Endothelial cell of hepatic sinusoid (primary cell): ENCODE results near the gene OR9I1.

ENCODE experiments used
- in situ Hi-C: cut with HindIII; loops from 2 replicates; pipeline ENCODE4 v1.10.0; 2017; ENCODE audit warnings: low sequenced_read_pairs

OR9I1 gene

DNA sequence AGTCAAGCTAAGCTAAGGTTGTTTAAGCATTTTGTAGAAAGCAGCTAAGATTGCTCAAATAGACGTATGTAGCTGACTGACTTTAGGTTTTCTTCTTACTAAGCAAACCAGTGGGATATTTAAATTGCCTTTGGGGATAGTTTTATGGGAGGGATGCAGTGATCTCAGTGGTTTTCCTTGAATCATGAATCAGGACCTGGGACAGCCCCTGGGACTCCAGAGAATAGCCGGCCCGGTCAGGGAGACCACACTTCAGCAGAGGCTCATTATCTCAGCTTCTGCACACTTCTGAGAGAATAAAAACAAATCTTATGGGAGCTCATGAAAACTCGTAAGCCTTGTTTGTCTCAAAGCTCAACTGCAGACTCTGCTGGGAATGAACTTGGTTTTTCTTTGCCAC is at the start of gene OR9I1:
OR9I1 (minus strand) TSS at position 62 of the 400 bp plus-strand sequence. CDS start 6,086 bp downstream, outside the sequence.
- in situ Hi-C loops = no loop called here

GRCh38 chr11:58165504-58166106 is 40.3 kb upstream of the OR9I1 start:
- in situ Hi-C loops = no loop called here

DNA sequence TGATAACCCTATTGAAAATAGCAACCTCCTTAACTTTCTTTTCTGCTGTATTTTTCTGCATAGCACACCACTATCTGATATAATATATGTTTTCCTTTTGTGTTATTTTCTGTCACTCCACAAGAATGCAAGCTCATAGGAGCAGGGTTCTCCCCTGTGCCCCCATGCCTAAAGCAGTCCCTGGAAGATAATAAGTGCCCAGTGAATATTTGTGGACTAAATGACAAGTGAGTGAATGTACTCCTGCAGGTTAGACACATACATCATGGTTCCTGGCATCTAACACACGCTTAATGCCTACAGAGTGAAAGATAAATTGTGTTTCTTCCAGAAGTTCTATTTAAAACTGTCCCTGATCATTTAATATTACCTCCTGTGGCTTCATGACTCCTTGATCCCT is 39.7 kb upstream of the OR9I1 start:
- in situ Hi-C loops = no loop called here

- in situ Hi-C loops = no loop called here
Measured at GRCh38 chr11:58164389-58164788, 39.1 kb upstream of the OR9I1 start.

DNA sequence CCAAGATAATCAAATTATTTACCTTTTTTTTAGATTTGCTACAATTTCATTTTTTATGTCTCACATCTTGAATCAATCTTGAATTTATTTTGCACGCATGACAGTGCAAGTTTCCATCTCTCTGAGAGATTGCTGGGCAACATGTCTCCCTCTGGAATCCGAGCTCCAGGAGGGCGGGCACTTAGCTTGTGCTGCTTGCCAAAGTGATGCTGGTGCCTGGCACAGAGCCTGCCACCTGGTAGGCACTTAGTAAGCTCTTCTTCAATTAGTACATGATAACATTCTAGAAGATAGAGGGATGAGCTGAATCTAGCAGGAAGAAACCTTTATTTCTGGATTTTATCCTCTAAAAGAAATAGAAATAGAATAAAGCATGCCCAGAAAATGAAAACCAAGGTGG is 27.5 kb upstream of the OR9I1 start:
- in situ Hi-C loops = no loop called here

- in situ Hi-C loops = no loop called here
Measured at GRCh38 chr11:58142761-58143160, 17.4 kb upstream of the OR9I1 start.

DNA sequence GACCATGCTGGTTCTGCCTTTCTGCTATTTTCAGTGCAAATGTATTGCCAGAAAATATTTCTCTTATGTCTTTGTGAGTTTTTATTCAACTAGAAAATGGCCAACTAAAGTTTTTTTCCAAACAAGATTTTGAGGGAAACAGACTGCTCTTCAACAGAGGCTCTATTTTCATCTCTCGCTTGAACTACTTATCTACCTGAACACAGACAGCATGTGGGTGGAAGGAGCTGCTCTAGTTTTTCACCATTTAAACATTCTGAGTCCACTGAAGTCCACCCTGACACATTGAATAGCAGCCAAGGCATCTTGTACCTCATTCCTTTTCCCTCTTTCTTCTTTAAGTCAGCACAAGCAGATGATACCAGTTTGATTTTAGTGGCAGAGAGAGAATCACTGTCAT is 9.8 kb upstream of the OR9I1 start:
- in situ Hi-C loops = no loop called here

DNA sequence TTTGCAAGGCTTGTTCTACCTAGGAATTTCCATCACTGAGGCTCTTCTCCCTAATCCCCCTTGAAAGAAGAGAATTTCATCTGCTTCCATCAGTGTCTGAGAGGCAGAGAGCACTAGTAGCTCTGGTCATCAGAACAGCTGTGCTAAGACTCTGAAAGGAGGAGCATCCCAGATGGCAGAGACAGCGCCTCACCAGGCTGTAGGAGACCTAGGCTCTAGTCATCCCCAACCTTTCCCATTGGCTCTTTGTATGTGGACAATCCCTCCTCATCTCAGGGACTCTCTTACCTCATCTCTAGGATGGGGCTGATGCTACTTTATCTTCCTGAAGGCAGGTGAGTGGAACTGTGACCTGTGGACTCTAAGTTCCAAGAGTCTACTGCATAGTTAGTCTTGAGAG is 8.8 kb upstream of the OR9I1 start:
- in situ Hi-C loops = no loop called here

GRCh38 chr11:58133309-58134076 is 8.2 kb upstream of the OR9I1 start:
- in situ Hi-C loops = no loop called here

- in situ Hi-C loops = no loop called here
Measured at GRCh38 chr11:58127350-58127749, 2.0 kb upstream of the OR9I1 start.

DNA sequence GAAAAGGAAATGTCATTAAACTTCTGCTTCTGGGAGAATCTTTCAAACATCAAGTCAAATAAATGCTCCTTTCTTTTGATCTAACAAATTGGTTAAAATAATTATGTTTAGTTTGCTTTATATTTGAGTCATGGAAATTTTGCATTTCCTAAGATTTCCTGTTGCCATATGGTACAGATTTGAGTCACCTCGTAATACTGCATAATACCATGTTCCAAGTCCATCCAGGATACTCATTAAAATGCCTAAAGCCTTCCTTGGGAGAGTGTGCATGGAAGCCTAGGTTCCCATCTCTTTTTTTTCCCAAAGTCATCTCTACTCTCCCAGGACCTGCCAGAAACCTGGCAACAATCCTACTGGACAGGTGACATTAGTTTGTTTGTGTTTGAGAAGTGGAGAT is 4.2 kb downstream of the OR9I1 start:
- in situ Hi-C loops = no loop called here

DNA sequence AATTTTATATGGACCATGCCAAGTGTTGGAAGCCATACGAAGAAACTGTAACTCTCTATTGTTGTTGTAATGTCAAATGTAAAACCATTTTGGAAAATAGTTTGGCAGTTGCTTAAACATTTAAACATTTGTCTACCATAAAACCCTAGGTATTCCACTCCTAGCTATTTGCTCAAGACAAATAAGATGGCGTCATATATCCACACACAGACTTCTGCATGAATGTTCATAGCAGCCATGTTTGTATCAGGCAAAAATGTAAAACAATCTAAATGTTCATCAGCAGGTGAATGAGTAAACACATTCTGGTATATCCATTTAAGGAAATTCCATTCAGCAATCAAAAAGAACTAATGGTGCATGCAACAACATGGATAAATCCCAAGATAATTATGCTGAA is 27.9 kb downstream of the OR9I1 start:
- in situ Hi-C loops = no loop called here

DNA sequence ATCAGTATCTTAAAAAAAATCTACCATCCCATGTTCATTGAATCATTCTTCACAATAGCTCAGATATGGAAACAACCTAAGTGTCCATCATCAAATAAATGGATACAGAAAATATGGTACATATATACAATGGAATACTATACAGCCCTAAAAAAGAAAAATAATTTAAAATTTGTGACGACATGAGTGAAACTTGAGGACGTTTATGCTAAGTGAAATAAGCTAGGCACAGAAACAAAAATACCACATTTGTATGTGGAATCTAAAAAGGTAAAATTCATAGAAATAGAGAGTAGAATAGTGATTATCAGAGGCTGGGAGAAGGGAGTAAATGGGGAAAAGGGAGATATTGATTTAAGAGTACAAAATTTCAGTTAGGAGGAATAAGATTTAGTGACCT is 38.8 kb downstream of the OR9I1 start:
- in situ Hi-C loops = no loop called here

- in situ Hi-C loops = no loop called here
Measured at GRCh38 chr11:58075781-58076180, 49.5 kb downstream of the OR9I1 start.

- in situ Hi-C loops = no loop called here
Measured at GRCh38 chr11:58070585-58070984, 54.7 kb downstream of the OR9I1 start.

- in situ Hi-C loops = no loop called here
Measured at GRCh38 chr11:58068655-58069054, 56.7 kb downstream of the OR9I1 start.

- in situ Hi-C loops = no loop called here
Measured at GRCh38 chr11:58067685-58068084, 57.6 kb downstream of the OR9I1 start.
